DMS153 (cell line): ENCODE measurements around the gene ZNF514.
"Not testable (repeated sequence)": the region's sequence is repeated elsewhere in the genome, so short reads cannot be mapped to it uniquely, and the experiment has no call there.

ENCODE experiments used
- DNase-seq: peaks from one replicate; lab custom pipeline; 2025; lab: John Stamatoyannopoulos, UW

The ZNF514 gene

GRCh38 chr2:95159690-95160449 lies at the start of gene ZNF514:
Gene ZNF514 (minus strand): TSS chr2:95159848. CDS start chr2:95153253, 6,595 bp downstream.
- DNase-seq, result peak; percentile 43

- DNase-seq, result no peak
These were observed 48.5 kb upstream of the ZNF514 start for GRCh38 chr2:95208106-95208505.

DNA sequence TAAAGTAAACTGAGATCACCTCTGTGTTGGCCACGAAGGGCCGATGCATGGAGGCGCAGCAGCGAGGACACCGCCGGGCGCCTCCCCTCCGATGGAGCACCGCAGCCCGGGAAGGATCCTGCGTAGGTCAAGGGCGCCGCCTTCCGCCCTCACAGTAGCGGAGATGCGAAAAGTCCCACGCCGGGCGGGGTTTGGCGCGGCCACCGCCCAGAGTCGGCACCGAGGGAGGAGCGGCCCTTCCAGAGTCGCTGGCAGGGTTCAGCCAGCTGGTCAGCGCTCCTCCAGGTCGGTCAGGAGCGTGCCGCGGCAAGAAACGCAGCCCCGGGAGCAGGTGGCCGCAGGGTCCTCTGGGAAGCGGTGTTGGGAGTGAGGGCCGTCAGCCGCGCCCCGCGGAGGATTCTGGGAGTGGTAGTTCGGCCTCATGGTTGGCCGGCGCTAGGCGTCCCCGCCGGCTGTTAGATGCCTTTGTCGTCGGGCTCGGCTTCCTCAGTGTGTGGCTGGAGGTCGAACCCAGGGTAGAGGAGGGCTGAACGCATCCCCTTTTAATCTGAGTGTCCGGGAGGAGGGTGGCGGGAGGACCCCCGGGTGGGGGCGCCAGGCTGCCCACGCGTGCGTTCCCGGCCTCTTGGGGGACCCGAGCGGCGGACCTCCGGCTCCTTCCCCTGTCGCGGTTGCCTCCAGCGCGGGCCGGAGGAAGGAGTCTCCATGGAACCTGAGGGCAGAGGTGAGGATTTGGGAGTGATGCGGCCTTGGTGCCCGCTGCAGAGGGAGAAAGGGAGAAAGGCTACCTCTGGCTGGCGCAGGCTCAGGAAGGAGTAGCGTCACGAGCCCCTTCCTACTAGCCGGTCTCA lies 47.7 kb upstream of the ZNF514 start, which contains the start of gene ZNF892:
TSS of gene ZNF892 (plus strand) at position 411 of the 851 bp plus-strand sequence. CDS start at position 706, 295 bp downstream.
- peak; percentile 82 for DNase-seq

GRCh38 chr2:95206096-95206495 lies 46.4 kb upstream of the ZNF514 start:
- no peak for DNase-seq

- DNase-seq, result no peak
These were observed 44.7 kb upstream of the ZNF514 start for GRCh38 chr2:95204396-95204795.

DNA sequence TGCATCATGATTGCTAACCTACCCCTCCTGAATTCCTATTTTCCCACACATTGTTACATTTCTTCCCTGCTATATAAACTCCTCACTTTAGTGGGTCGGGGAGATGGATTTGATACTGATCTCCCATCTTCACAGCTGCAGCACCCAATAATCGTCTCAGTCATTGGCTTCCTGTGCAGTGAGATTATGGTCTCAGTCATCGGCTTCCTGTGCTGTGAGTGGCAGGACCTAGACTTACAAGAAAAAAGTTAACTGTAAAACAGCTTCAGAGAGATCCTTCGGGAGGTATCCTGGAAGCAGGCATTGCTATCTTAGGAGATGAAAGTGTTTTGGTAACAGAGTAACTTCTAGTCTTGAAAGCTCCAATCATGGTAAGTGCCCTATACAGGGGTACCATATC lies 44.3 kb upstream of the ZNF514 start:
- DNase-seq, result no peak

DNA sequence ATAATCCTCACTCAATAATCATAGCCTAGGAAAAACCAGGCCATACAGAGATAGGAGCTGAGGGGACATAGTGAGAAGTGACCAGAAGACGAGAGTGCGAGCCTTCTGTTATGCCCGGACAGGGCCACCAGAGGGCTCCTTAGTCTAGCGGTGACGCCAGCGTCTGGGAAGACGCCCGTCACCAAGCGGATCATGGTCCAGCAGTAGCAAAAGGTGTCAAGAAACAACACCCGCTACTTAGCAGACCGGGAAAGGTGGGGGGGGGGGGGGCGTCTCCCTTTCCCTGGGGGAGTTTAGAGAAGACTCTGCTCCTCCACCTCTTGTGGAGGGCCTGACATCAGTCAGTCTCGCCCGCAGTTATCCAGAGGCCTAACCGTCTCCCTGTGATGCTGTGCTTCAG lies 33.3 kb upstream of the ZNF514 start:
- not testable (repeated sequence) for DNase-seq

- no peak for DNase-seq
These were observed 26.3 kb upstream of the ZNF514 start for GRCh38 chr2:95185973-95186372.

DNA sequence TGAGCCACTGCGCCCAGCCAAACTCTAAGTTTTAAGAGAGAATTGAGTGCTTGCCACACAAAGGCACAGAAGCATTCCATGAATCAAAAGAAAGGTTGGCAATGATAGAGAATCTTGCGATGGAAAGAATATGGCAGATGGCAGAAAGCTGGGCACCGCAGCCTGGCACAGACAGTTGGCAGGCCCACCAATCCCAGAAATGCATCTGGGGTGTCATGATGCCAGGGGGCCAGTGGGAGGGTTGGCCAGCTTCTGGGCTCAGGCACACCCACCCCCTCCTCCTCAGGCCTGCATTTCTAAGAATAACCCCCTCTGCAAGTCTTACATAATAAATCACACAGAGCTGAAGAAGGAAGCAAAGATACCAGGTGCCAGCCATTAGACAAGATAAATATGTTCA lies 25.5 kb upstream of the ZNF514 start:
- no peak for DNase-seq

DNA sequence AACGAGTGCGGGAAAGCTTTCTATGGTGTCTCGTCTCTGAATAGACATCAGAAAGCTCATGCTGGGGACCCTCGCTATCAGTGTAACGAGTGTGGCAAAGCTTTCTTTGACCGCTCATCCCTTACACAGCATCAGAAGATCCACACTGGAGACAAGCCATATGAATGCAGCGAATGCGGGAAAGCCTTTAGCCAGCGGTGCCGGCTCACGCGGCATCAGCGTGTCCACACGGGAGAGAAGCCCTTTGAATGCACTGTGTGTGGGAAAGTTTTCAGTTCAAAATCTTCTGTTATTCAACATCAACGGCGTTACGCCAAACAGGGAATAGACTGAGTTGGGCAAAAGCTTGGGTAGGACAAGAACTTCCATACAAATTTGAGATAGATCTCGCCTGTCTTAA lies 22.1 kb upstream of the ZNF514 start:
- DNase-seq, result no peak

DNA sequence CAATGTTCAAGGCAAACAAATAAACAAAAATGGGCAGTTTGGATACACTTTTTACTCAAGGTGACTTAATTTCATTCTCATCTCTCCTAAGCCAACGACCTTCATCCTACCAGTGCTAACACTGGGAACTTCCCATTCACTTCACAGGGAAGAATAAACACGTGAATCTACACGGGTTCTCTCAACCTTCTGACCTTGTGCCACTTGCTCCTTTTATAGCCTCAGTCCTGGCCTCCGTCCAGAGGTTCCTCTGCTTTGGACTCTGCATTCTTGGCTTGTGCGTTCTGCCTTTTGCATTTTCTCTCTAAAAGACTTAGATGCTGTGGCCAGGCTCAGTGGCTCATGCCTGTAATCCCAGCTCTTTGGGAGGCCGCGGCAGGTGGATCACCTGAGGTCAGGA lies 19.8 kb upstream of the ZNF514 start:
- DNase-seq, result no peak

- DNase-seq, result no peak
These were observed 14.4 kb upstream of the ZNF514 start for GRCh38 chr2:95174031-95174542.

- DNase-seq, result no peak
These were observed 12.3 kb upstream of the ZNF514 start for GRCh38 chr2:95171902-95172301.

DNA sequence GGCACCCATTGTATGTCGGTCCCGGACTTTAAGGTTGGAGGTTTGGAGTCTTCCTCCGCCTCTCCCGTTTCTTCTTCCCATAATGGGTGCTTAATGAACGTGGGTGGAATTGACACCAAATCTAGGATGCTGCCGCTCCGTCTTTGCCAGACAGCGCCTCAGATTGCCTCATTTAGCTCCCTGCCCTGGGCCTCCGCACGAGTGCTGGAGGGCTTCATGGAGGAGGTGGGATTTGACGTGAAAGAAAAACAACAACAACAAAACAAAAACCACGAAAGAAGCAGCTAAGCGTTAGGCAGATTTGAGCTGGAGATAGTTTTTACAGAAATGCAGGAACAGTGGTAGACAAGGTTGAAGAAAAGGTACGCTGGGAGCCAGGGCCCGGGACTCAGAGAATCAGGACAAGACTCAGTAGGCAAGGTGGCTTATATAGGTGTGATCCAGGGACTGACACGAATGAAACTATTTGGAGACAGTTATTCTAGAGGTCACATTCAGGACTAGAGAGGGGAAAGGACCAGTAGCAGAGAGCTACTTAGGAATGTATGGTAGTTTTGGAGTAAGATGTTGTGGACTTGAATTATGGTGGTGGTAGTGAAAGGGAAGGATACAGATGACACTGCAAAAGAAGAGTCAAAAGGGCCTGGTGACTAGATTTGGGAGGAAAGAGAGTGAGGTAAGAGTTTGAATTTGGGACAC lies 6.6 kb upstream of the ZNF514 start:
- no peak for DNase-seq

DNA sequence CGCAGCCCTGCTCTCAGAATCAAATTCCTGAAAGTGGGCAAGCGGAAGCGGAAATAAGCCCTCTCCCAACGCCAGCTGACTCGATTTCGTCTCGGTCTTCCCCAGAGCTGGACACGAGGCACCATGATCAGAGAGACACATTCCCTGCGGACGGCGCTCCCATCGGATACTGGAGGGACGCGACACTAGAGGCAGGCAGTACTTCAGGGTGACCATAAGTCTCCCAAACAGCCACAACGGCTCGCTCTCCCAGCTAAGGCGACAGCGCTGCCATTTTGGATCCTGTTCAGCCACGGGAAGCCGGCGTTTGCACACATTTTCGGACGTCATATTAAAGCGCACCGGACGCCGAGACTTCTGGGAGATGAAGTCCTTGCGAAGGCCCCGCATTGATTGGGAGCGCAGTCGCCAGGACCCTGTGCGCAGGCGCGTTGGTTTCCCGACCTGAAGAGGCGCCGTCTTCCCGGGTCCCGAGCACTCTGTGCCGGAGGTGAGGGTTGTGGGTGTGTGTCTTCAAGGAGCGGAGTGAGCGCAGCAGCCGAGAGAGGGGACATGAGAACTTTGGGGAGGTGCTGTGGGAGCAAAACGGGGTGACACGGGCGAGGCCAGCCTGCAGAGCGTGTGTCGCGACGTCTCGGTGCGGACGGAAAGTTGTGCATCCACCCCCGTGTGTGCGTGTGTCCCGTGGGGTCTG lies 5.9 kb upstream of the ZNF514 start, which contains the start of gene ZNF2:
TSS of gene ZNF2 (plus strand) at position 439 of the 694 bp plus-strand sequence. CDS start 10,418 bp downstream, outside the sequence.
- DNase-seq, result peak; percentile 94

DNA sequence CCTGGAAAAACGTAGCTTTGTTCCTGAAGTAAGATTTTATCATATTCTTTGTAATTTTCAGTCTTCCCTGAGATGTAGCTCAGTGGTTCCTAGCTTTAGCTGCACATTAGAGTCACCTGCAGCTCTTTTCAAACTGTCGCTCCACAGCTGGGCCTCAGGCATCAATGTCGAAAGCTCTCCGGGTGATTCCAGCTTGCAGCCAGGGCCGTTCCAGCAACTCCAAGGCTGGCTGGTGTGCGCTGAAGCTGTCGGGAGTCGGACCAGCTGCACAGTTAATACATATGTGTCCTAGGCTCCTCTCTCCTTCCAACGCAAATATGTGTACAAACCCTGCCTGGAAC lies 5.4 kb upstream of the ZNF514 start:
- no peak for DNase-seq

DNA sequence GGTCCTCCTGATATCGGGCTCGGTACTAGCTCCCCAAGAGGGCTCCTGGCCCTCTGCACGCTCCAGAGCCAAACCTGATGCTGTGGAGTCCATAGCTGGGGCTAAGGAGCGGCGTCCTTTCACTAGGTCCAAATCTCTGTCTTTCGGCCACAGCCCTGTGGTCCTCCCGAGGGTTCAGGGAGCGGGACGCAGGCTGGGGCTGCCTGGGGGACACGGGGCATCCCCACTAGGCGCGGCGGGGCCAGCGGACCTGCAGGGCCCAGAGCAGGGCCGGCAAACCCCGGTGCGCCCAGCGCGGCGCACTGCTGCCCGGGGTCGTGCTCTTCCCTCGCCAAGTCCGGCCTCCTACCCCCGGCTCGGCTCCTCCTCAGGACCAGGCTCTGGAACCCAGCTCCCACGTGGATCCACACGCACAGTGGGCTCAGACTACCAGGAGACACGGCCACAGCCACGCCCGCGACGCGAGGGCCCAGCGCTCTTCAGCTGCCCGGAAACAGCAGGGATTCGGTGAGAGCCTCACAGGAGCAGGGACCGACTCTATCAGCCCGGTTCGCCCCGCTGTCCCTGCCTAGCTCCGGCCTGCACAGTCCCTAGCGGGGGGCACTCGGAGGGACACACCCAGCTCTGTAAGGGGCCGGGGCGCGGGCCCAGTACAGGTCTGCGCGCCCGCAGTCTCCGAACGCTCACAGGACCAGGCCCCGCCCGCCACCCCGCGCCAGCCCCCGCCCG lies 593 bp downstream of the ZNF514 start:
- no peak for DNase-seq

GRCh38 chr2:95158441-95158840 lies 1.2 kb downstream of the ZNF514 start:
- no peak for DNase-seq

- no peak for DNase-seq
These were observed 10.2 kb downstream of the ZNF514 start for GRCh38 chr2:95149397-95149984.

GRCh38 chr2:95143838-95144237 lies 15.8 kb downstream of the ZNF514 start:
- DNase-seq, result no peak

GRCh38 chr2:95138702-95139101 lies 20.9 kb downstream of the ZNF514 start:
- no peak for DNase-seq
